HepG2 (cell line): Measurements from ENCODE around the gene GRM1. TPM values are rescaled to one million over a fixed set of nuclear protein-coding genes. Genes with fewer than 3 reads are reported as not detected.

Source experiments
- ADNP ChIP-seq: sonication (generic); formaldehyde crosslinking; IDR thresholded peaks from 2 replicates; pipeline ENCODE4 v1.4.0; 2020; ENCODE audit warnings: missing genetic modification reagents
- BORCS8-MEF2B ChIP-seq: sonication (generic); formaldehyde crosslinking; IDR thresholded peaks from 2 replicates; pipeline ENCODE4 v1.8.0; 2022; ENCODE audit warnings: mild to moderate bottlenecking, missing genetic modification reagents
- CAMTA2 ChIP-seq: sonication (generic); formaldehyde crosslinking; IDR thresholded peaks from 2 replicates; pipeline ENCODE4 v1.4.0; 2020; ENCODE audit warnings: mild to moderate bottlenecking, missing genetic modification reagents, borderline replicate concordance
- FOXM1 ChIP-seq: sonication (generic); formaldehyde crosslinking; IDR thresholded peaks from 2 replicates; pipeline ENCODE4 v1.5.0; 2020; ENCODE audit warnings: missing genetic modification reagents
- FOXO1 ChIP-seq: sonication (generic); formaldehyde crosslinking; IDR thresholded peaks from 2 replicates; pipeline ENCODE4 v1.4.0; 2020; ENCODE audit warnings: missing genetic modification reagents
- HNRNPUL1 ChIP-seq: fragments of 200-400 bp; formaldehyde crosslinking; IDR thresholded peaks from 2 replicates; pipeline ENCODE4 v1.6.1; 2017; ENCODE audit warnings: low read depth, mild to moderate bottlenecking, low read length, moderate library complexity
- KLF9 ChIP-seq: IDR thresholded peaks from 2 replicates; pipeline ENCODE4 v1.6.1; 2016; ENCODE audit warnings: low read depth
- NR2C2 ChIP-seq: sonication (generic); formaldehyde crosslinking; IDR thresholded peaks from 2 replicates; pipeline ENCODE4 v1.4.0; 2020; ENCODE audit warnings: missing genetic modification reagents, mild to moderate bottlenecking, moderate library complexity, borderline replicate concordance
- SAP130 ChIP-seq: IDR thresholded peaks from 2 replicates; pipeline ENCODE4 v1.6.1; 2016; ENCODE audit warnings: low read depth
- SIX4 ChIP-seq: sonication (generic); formaldehyde crosslinking; IDR thresholded peaks from 2 replicates; pipeline ENCODE4 v1.4.0; 2020; ENCODE audit warnings: missing genetic modification reagents
- TOPORS ChIP-seq: sonication (generic); formaldehyde crosslinking; IDR thresholded peaks from 2 replicates; pipeline ENCODE4 v1.8.0; 2023; ENCODE audit warnings: mild to moderate bottlenecking, missing genetic modification reagents
- ZNF660 ChIP-seq: sonication (generic); formaldehyde crosslinking; IDR thresholded peaks from 2 replicates; pipeline ENCODE4 v1.5.1; 2020; ENCODE audit warnings: mild to moderate bottlenecking, low read depth, missing genetic modification reagents, borderline replicate concordance
- ZNF724P ChIP-seq: sonication (generic); formaldehyde crosslinking; IDR thresholded peaks from 2 replicates; pipeline ENCODE4 v1.8.0; 2022; ENCODE audit warnings: missing genetic modification reagents, borderline replicate concordance
- ZNF83 ChIP-seq: sonication (generic); formaldehyde crosslinking; IDR thresholded peaks from 2 replicates; pipeline ENCODE4 v1.4.0; 2020; ENCODE audit warnings: missing genetic modification reagents, mild to moderate bottlenecking, borderline replicate concordance
- ZSCAN31 ChIP-seq: sonication (generic); formaldehyde crosslinking; IDR thresholded peaks from 2 replicates; pipeline ENCODE4 v1.5.0; 2020; ENCODE audit warnings: low read depth, mild to moderate bottlenecking, missing genetic modification reagents
- polyA plus RNA-seq, 8 experiments: library from polyadenylated mRNA; depleted of rRNA in 3 of 8; stranded (reverse) in 7 of 8; unstranded in 1 of 8; fragments of >200 nt; fragmentation: Illumina TruSeq in 4 of 8; extraction: Trizol in 4 of 8; gene quantifications; 2 replicates each; pipeline versions ENCODE4 v1.2.1 to v1.2.3, GENCODE V29; 2011 to 2016; ENCODE audit warnings: low read depth in 4 of 8, missing spikeins in 1 of 8, mixed read lengths in 1 of 8; ENCODE audit not compliant: insufficient read depth in 1 of 8
- total RNA-seq, 5 experiments: library from RNA; depleted of rRNA; stranded (reverse); fragments of >200 nt; fragmentation: Illumina TruSeq; extraction: Trizol; gene quantifications; 2 replicates each; pipeline ENCODE4 v1.2.3, GENCODE V29; 2016; ENCODE audit warnings: low read depth in 1 of 5
- TF ChIP-seq, protein P1 (sequence below): sonication (generic); formaldehyde crosslinking; IDR thresholded peaks from 2 replicates; pipeline ENCODE4 v1.5.1; 2020; ENCODE audit warnings: missing genetic modification reagents, mild to moderate bottlenecking, borderline replicate concordance
- TF ChIP-seq, protein P2 (sequence below): sonication (generic); formaldehyde crosslinking; IDR thresholded peaks from 2 replicates; pipeline ENCODE4 v1.5.0; 2020; ENCODE audit warnings: missing genetic modification reagents
- TF ChIP-seq, protein P3 (sequence below): sonication (generic); formaldehyde crosslinking; IDR thresholded peaks from 2 replicates; pipeline ENCODE4 v1.8.0; 2022; ENCODE audit warnings: mild to moderate bottlenecking, missing genetic modification reagents, moderate library complexity
- TF ChIP-seq, protein P4 (sequence below), 2 experiments: sonication (generic) in 1 of 2; formaldehyde crosslinking in 1 of 2; IDR thresholded peaks; 2 replicates each; pipeline versions ENCODE4 v1.4.0 to v1.6.1; 2016 to 2020; ENCODE audit warnings: borderline replicate concordance in 1 of 2, low read depth in 1 of 2, mild to moderate bottlenecking in 1 of 2, missing genetic modification reagents in 1 of 2
- TF ChIP-seq, protein P5 (sequence below): sonication (generic); formaldehyde crosslinking; IDR thresholded peaks from 2 replicates; pipeline ENCODE4 v1.5.1; 2020; ENCODE audit warnings: missing genetic modification reagents, mild to moderate bottlenecking, borderline replicate concordance

The GRM1 gene
- total and polyA plus RNA-seq, 2 of the 13 experiments (the other 11 are each of a cell fraction or from before 2014, with no cell fraction given) = 0.09 TPM; not detected in 1

DNA sequence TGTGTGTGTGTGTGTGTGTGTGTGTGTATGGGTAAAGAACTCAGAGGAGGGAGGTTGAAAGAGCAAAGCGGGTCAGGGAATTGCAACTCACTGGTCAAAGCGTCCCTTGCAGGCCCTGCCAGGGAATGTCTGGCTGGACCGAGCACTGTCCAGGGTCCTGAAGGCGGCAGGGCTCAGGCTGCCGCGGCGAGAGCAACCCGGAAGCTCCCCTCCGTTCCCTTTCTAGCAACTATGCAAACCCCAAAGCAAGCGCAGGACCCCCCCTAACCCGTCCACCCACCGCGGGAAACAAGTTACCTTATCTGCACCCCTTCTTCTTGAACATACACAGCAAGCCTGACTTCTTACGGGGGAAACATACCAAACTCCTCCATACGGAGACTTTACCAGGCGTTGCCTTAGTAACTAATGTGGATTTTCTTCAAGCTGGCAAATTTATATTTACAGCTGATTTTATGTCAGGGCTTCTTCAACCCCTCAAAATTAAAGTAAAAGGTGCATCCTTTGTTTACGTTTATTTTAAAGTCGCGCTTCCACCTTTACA lies 538 bp upstream of the GRM1 start (continued):
- TF ChIP-seq ZNF83 (peak; percentile 96), SIX4 (peak; percentile 85; the same call in 1 of the 2 replicates), KLF9 (CRISPR knock-in tag) (peak; percentile 56; the same call in 1 of the 2 replicates), HNRNPUL1 (no peak), CAMTA2 (CRISPR knock-in tag) (no peak; the same call in 1 of the 2 replicates), ZNF724P (no peak), SAP130 (CRISPR knock-in tag) (peak; percentile 69), FOXM1 (peak; percentile 88; the same call in 1 of the 2 replicates), FOXO1 (CRISPR knock-in tag) (no peak; the same call in 1 of the 2 replicates), NR2C2 (CRISPR knock-in tag) (no peak), ZSCAN31 (CRISPR knock-in tag) (peak; percentile 87), ZNF660 (CRISPR knock-in tag) (0 out of 2 replicates have a peak, but pooled peaks have one; percentile 84), ADNP (no peak), BORCS8-MEF2B (CRISPR knock-in tag) (peak; percentile 99), TOPORS (CRISPR knock-in tag) (0 out of 2 replicates have a peak, but pooled peaks have one; percentile 69)
- TF ChIP-seq, protein P1, sequence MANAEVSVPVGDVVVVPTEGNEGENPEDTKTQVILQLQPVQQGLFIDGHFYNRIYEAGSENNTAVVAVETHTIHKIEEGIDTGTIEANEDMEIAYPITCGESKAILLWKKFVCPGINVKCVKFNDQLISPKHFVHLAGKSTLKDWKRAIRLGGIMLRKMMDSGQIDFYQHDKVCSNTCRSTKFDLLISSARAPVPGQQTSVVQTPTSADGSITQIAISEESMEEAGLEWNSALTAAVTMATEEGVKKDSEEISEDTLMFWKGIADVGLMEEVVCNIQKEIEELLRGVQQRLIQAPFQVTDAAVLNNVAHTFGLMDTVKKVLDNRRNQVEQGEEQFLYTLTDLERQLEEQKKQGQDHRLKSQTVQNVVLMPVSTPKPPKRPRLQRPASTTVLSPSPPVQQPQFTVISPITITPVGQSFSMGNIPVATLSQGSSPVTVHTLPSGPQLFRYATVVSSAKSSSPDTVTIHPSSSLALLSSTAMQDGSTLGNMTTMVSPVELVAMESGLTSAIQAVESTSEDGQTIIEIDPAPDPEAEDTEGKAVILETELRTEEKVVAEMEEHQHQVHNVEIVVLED (CRISPR knock-in tag) = no peak
- TF ChIP-seq, protein P2, sequence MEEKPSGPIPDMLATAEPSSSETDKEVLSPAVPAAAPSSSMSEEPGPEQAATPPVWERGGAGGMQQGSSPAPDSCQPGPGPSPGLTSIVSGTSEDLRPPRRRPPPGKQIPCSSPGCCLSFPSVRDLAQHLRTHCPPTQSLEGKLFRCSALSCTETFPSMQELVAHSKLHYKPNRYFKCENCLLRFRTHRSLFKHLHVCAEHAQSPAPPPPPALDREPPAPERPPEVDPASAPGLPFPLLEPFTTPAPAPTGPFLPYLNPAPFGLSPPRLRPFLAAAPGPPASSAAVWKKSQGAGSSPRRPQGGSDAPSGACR (CRISPR knock-in tag) = peak; percentile 76
- TF ChIP-seq, protein P3, sequence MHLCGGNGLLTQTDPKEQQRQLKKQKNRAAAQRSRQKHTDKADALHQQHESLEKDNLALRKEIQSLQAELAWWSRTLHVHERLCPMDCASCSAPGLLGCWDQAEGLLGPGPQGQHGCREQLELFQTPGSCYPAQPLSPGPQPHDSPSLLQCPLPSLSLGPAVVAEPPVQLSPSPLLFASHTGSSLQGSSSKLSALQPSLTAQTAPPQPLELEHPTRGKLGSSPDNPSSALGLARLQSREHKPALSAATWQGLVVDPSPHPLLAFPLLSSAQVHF (CRISPR knock-in tag) = peak; percentile 82; the same call in 1 of the 2 replicates
- TF ChIP-seq, protein P4, sequence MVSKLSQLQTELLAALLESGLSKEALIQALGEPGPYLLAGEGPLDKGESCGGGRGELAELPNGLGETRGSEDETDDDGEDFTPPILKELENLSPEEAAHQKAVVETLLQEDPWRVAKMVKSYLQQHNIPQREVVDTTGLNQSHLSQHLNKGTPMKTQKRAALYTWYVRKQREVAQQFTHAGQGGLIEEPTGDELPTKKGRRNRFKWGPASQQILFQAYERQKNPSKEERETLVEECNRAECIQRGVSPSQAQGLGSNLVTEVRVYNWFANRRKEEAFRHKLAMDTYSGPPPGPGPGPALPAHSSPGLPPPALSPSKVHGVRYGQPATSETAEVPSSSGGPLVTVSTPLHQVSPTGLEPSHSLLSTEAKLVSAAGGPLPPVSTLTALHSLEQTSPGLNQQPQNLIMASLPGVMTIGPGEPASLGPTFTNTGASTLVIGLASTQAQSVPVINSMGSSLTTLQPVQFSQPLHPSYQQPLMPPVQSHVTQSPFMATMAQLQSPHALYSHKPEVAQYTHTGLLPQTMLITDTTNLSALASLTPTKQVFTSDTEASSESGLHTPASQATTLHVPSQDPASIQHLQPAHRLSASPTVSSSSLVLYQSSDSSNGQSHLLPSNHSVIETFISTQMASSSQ (IDR thresholded peaks at IDR 0.05; ENCODE audit: low read depth) = no peak
- TF ChIP-seq, protein P4 (CRISPR knock-in tag; IDR thresholded peaks at IDR 0.05; ENCODE audit: borderline replicate concordance) = no peak
- TF ChIP-seq, protein P5, sequence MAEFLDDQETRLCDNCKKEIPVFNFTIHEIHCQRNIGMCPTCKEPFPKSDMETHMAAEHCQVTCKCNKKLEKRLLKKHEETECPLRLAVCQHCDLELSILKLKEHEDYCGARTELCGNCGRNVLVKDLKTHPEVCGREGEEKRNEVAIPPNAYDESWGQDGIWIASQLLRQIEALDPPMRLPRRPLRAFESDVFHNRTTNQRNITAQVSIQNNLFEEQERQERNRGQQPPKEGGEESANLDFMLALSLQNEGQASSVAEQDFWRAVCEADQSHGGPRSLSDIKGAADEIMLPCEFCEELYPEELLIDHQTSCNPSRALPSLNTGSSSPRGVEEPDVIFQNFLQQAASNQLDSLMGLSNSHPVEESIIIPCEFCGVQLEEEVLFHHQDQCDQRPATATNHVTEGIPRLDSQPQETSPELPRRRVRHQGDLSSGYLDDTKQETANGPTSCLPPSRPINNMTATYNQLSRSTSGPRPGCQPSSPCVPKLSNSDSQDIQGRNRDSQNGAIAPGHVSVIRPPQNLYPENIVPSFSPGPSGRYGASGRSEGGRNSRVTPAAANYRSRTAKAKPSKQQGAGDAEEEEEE (CRISPR knock-in tag) = no peak
